ENCODE measurements around the gene SCGN. TPM values are rescaled to one million over a fixed set of nuclear protein-coding genes. Genes with fewer than 3 reads are reported as not detected.

The SCGN gene
- total RNA-seq, 1 experiment from 2014 or later: not detected

DNA sequence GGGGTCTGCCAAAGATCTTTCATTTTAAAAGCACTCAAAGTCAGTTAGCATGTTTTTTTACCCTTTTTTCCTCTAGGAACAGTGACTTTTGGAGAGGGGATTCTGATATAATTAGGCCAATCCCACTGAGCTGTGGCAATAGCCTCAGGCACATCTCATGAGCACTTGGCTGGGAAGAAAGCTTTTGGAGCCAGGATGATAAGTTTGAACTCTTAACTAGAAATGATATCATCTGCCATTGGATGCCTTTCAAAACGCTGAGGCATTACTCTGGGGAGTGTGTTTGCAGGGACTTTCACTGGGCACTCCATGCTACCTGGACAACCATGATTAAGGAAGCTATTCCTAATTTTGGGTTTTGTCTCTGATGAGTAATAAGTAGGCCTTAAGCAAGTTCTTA is 3.7 kb downstream of the SCGN start:
- no TSS peak for BruUV-seq (replicated peaks)
- in situ Hi-C loops (cut with HindIII; ENCODE audit: low pct_unique_long_range_greater_than_20kb, low sequenced_read_pairs): no loop called here

GRCh38 chr6:25659633-25660368 is 7.8 kb downstream of the SCGN start:
- intact Hi-C loops (cut with micrococcal nuclease; ENCODE audit: unreplicated experiment): no loop called here
- in situ Hi-C loops (cut with HindIII; ENCODE audit: low pct_unique_long_range_greater_than_20kb, low sequenced_read_pairs): no loop called here
- TF ChIP-seq REST (IDR thresholded peaks at IDR 0.05; ENCODE audit: insufficient read depth in 1 of 2, low read depth in 2 of 2, low read length in 1 of 2): no peak
- no peak for TF ChIP-seq TCF7L2 (IDR thresholded peaks at IDR 0.05; ENCODE audit: low read depth, low read length)
- TF ChIP-seq CTCF (IDR thresholded peaks at IDR 0.05): no peak
- TF ChIP-seq POLR2AphosphoS5 (IDR thresholded peaks at IDR 0.05; ENCODE audit: low read depth, low read length): no peak
- TF ChIP-seq SIN3A (IDR thresholded peaks at IDR 0.05; ENCODE audit: borderline replicate concordance, insufficient read depth, low read depth, low read length): no peak
- CTCF ChIA-PET: no interaction called here
- H3K9me3 ChIP-seq (ENCODE audit: control insufficient read depth, insufficient read depth, low read depth, low read length): no peaks in the 10 kb centered on the region
- no peak for ATAC-seq
- H3K4me3 ChIP-seq (ENCODE audit: low read depth in 2 of 2, low read length in 2 of 2): no peak overlapping the region
- BruUV-seq (replicated peaks): no TSS peak
- H3K4me1 ChIP-seq (ENCODE audit: control insufficient read depth, insufficient read depth, low read length): no peaks in the 10 kb centered on the region
- POLR2A ChIA-PET: no interaction called here
- H3K36me3 ChIP-seq (ENCODE audit: control insufficient read depth, insufficient read depth, low read length): no peaks in the 10 kb centered on the region
- DNase-seq (ENCODE audit: low read depth, low spot score): no peak
- peaks cover 6% of the 10 kb centered on the region; the same call in 1 of the 2 replicates for H3K27me3 ChIP-seq (ENCODE audit: control insufficient read depth, insufficient read depth, low read length)
- H3K27ac ChIP-seq (ENCODE audit: low read length): no peak overlapping the region

More for the DNA sequence above, 3.7 kb downstream of the SCGN start:
- Histone ChIP-seq H3K9me3 (ENCODE audit: control insufficient read depth, insufficient read depth, low read depth, low read length) (no peaks in the 10 kb centered on the region), H3K36me3 (ENCODE audit: control insufficient read depth, insufficient read depth, low read length) (no peaks in the 10 kb centered on the region), H3K27me3 (ENCODE audit: control insufficient read depth, insufficient read depth, low read length) (peaks cover 2% of the 10 kb centered on the region; the same call in 1 of the 2 replicates), H3K27ac (ENCODE audit: low read length) (no peak overlapping the region), H3K4me3 (ENCODE audit: low read depth in 2 of 2, low read length in 2 of 2) (no peak overlapping the region), H3K4me1 (ENCODE audit: control insufficient read depth, insufficient read depth, low read length) (no peaks in the 10 kb centered on the region)
- no peak for DNase-seq (ENCODE audit: low read depth, low spot score)
- intact Hi-C loops (cut with micrococcal nuclease; ENCODE audit: unreplicated experiment): no loop called here
- ATAC-seq: no peak
- TF ChIP-seq SIN3A (IDR thresholded peaks at IDR 0.05; ENCODE audit: borderline replicate concordance, insufficient read depth, low read depth, low read length): no peak
- ChIA-PET POLR2A (no interaction called here), CTCF (no interaction called here)

GRCh38 chr6:25660512-25660911 is 8.5 kb downstream of the SCGN start:
- in situ Hi-C loops (cut with HindIII; ENCODE audit: low pct_unique_long_range_greater_than_20kb, low sequenced_read_pairs): no loop called here
- ATAC-seq: no peak
- no peak for DNase-seq (ENCODE audit: low read depth, low spot score)

More at GRCh38 chr6:25660512-25660911, 8.5 kb downstream of the SCGN start:
- intact Hi-C loops (cut with micrococcal nuclease; ENCODE audit: unreplicated experiment): no loop called here
- no peaks in the 10 kb centered on the region for H3K9me3 ChIP-seq (ENCODE audit: control insufficient read depth, insufficient read depth, low read depth, low read length)
- ChIA-PET CTCF (no interaction called here), POLR2A (no interaction called here)
- TF ChIP-seq SIN3A (IDR thresholded peaks at IDR 0.05; ENCODE audit: borderline replicate concordance, insufficient read depth, low read depth, low read length) (no peak), CTCF (IDR thresholded peaks at IDR 0.05) (no peak), TCF7L2 (IDR thresholded peaks at IDR 0.05; ENCODE audit: low read depth, low read length) (no peak)
- no peaks in the 10 kb centered on the region for H3K36me3 ChIP-seq (ENCODE audit: control insufficient read depth, insufficient read depth, low read length)
- no peak overlapping the region for H3K4me3 ChIP-seq (ENCODE audit: low read depth in 2 of 2, low read length in 2 of 2)
- H3K4me1 ChIP-seq (ENCODE audit: control insufficient read depth, insufficient read depth, low read length): no peaks in the 10 kb centered on the region
- no peak overlapping the region for H3K27ac ChIP-seq (ENCODE audit: low read length)
- H3K27me3 ChIP-seq (ENCODE audit: control insufficient read depth, insufficient read depth, low read length): peaks cover 6% of the 10 kb centered on the region; the same call in 1 of the 2 replicates
- no TSS peak for BruUV-seq (replicated peaks)
